Measurements from ENCODE around the gene NTSR1.

Gene NTSR1

GRCh38 chr20:62688855-62689460 lies 19.7 kb upstream of the NTSR1 start:
- H3K27me3 ChIP-seq (ENCODE audit: insufficient read depth, poor library complexity, severe bottlenecking), result no peaks in the 10 kb centered on the region
- no peak overlapping the region for H3K27ac ChIP-seq (replicated peaks)
- no peak overlapping the region for H3K4me3 ChIP-seq (replicated peaks; ENCODE audit: insufficient read depth, low read length)
- no peak for DNase-seq (ENCODE audit: low read depth in 1 of 2, low spot score in 1 of 2)
- no peak for TF ChIP-seq GABPA (IDR thresholded peaks at IDR 0.05; ENCODE audit: low read depth)
- TF ChIP-seq REST (IDR thresholded peaks at IDR 0.05; ENCODE audit: insufficient replicate concordance, low read depth), result no peak
- no peak for TF ChIP-seq CTCF (IDR thresholded peaks at IDR 0.05; ENCODE audit: insufficient read depth, low read length)
- TF ChIP-seq POLR2AphosphoS5 (IDR thresholded peaks at IDR 0.05; ENCODE audit: low read depth), result no peak
- TF ChIP-seq SPI1 (IDR thresholded peaks at IDR 0.05; ENCODE audit: borderline replicate concordance, low read depth), result no peak

GRCh38 chr20:62689861-62690260 lies 18.8 kb upstream of the NTSR1 start:
- no peak for DNase-seq (ENCODE audit: low read depth in 1 of 2, low spot score in 1 of 2)
- Histone ChIP-seq H3K27ac (replicated peaks) (no peak overlapping the region), H3K27me3 (ENCODE audit: insufficient read depth, poor library complexity, severe bottlenecking) (no peaks in the 10 kb centered on the region), H3K4me3 (replicated peaks; ENCODE audit: insufficient read depth, low read length) (no peak overlapping the region)
- TF ChIP-seq REST (IDR thresholded peaks at IDR 0.05; ENCODE audit: insufficient replicate concordance, low read depth) (no peak), CTCF (IDR thresholded peaks at IDR 0.05; ENCODE audit: insufficient read depth, low read length) (no peak), SPI1 (IDR thresholded peaks at IDR 0.05; ENCODE audit: borderline replicate concordance, low read depth) (no peak), GABPA (IDR thresholded peaks at IDR 0.05; ENCODE audit: low read depth) (no peak), POLR2AphosphoS5 (IDR thresholded peaks at IDR 0.05; ENCODE audit: low read depth) (no peak)

- DNase-seq (ENCODE audit: low read depth in 1 of 2, low spot score in 1 of 2), result no peak
- H3K4me3 ChIP-seq (replicated peaks; ENCODE audit: insufficient read depth, low read length), result no peak overlapping the region
- TF ChIP-seq POLR2AphosphoS5 (IDR thresholded peaks at IDR 0.05; ENCODE audit: low read depth) (no peak), CTCF (IDR thresholded peaks at IDR 0.05; ENCODE audit: insufficient read depth, low read length) (no peak), SPI1 (IDR thresholded peaks at IDR 0.05; ENCODE audit: borderline replicate concordance, low read depth) (no peak)
- no peak overlapping the region for H3K27ac ChIP-seq (replicated peaks)
- no peaks in the 10 kb centered on the region for H3K27me3 ChIP-seq (ENCODE audit: insufficient read depth, poor library complexity, severe bottlenecking)
Measured at GRCh38 chr20:62690261-62690820, 18.3 kb upstream of the NTSR1 start.

- Histone ChIP-seq H3K27me3 (ENCODE audit: insufficient read depth, poor library complexity, severe bottlenecking) (no peaks in the 10 kb centered on the region), H3K27ac (replicated peaks) (no peak overlapping the region), H3K4me3 (replicated peaks; ENCODE audit: insufficient read depth, low read length) (no peak overlapping the region)
- DNase-seq (ENCODE audit: low read depth in 1 of 2, low spot score in 1 of 2), result no peak
- TF ChIP-seq CTCF (IDR thresholded peaks at IDR 0.05; ENCODE audit: insufficient read depth, low read length) (no peak), SPI1 (IDR thresholded peaks at IDR 0.05; ENCODE audit: borderline replicate concordance, low read depth) (no peak), GABPA (IDR thresholded peaks at IDR 0.05; ENCODE audit: low read depth) (no peak), REST (IDR thresholded peaks at IDR 0.05; ENCODE audit: insufficient replicate concordance, low read depth) (no peak), POLR2AphosphoS5 (IDR thresholded peaks at IDR 0.05; ENCODE audit: low read depth) (no peak)
Measured at GRCh38 chr20:62691487-62691886, 17.1 kb upstream of the NTSR1 start.
